NCI-H1436 treated with DMSO at 0.1 percent for 48 hours (cell line): ENCODE data around the gene PRODH2.
"Not testable (repeated sequence)": the region's sequence is repeated elsewhere in the genome, so short reads cannot be mapped to it uniquely, and the experiment has no call there.

Experiments
- DNase-seq: peaks from one replicate; lab custom pipeline; 2025; lab: John Stamatoyannopoulos, UW

The PRODH2 gene

GRCh38 chr19:35781650-35782049 lies 31.0 kb downstream of the PRODH2 start:
- DNase-seq = no peak

DNA sequence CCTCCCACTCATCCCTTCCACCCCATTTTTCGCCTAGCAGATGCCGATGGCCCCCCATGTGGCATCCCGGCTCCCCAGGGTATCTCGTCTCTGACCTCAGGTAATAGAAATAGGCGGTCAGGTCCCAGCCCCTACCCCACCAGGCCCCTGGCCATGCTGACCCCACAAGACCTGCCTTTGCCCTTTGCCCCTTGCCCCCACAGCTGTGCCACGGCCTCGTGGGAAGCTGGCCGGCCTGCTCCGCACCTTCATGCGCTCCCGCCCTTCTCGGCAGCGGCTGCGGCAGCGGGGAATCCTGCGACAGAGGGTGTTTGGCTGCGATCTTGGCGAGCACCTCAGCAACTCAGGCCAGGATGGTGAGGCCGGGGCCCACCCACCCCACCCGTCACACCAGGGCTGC lies 31.9 kb downstream of the PRODH2 start:
- DNase-seq = no peak

DNA sequence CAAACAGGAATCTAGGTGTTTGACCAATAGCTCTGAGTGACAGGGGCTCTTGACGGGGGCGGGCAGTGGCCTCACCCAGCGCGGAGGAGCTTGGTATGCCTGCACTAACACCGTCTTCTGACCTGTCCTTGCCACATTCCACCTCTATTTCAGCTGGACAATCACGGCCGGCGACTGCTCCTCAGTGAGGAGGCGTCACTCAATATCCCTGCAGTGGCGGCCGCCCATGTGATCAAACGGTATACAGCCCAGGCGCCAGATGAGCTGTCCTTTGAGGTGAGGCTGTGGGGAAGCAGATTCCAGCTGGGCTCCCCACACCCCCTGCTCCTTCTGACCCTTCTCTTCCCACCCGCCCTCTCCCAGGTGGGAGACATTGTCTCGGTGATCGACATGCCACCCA lies 32.6 kb downstream of the PRODH2 start:
- no peak for DNase-seq

DNA sequence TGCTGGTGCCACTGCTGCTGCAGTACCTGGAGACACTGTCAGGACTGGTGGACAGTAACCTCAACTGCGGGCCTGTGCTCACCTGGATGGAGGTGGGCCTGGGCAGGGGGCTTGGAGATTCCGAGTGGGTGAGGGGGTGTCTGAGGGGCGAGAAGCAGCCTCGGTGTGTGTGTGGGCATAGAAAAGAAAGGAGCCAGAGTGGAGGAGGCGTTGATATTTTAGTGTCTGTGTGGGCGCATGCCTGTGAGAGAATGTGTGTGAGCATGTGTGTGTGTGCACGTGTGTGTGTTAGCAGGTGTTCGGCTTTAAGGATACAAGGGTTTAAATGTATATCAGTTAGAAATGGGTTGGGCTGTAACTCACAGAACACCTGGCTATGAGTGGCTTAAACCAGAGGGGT lies 33.6 kb downstream of the PRODH2 start:
- DNase-seq = no peak

DNA sequence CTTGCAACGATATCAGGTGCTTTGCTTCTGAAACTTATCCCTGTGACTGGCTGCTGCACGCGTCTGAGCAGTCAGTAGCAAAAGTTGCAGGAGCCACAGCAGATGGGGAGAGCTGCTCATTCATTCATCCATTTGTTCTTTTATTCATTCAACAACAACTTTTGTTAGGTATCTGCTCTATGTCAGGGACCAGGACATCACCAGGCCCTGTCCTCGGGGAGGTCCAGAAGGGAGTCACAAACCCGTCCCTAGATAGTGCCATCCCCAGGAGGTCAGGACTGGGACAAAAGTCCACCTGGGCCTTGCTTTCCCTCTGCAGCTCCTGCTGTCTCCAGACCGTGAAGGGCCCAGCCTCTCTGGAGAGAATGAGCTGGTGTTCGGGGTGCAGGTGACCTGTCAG lies 34.7 kb downstream of the PRODH2 start:
- no peak for DNase-seq

DNA sequence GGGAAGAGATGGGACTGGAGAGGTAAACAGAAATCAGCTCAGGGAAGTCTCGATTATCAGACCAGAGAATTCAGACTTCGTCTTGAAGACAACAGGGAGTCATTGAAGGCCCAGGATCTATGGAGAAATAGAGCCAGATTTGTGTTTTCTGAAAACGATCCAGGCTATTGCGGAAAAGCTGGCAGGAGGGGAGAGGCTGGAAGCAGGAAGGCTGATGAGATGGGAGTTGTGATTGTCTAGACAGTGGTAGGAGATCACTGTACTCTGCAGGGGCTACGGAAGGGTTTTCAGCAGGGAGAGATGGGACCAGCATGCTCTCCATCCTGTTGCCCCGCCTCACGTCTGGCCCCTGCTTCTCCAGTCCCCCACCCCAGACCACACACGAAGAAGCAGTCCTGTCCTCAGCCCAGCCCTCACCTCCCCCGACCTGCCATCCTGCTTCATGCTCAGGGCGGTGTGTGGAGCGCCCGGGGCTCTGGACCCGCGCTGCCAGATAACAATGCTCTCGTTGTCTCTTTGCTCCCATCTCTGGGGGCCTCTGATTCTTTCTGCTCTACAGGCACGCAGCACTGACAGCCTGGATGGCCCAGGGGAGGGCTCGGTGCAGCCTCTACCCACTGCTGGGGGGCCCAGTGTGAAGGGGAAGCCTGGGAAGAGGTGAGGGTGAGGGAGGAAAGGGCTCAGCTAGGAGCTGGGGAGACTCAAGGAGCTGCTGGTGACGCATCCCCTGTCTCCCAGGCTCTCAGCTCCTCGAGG lies 35.4 kb downstream of the PRODH2 start:
- DNase-seq = no peak

DNA sequence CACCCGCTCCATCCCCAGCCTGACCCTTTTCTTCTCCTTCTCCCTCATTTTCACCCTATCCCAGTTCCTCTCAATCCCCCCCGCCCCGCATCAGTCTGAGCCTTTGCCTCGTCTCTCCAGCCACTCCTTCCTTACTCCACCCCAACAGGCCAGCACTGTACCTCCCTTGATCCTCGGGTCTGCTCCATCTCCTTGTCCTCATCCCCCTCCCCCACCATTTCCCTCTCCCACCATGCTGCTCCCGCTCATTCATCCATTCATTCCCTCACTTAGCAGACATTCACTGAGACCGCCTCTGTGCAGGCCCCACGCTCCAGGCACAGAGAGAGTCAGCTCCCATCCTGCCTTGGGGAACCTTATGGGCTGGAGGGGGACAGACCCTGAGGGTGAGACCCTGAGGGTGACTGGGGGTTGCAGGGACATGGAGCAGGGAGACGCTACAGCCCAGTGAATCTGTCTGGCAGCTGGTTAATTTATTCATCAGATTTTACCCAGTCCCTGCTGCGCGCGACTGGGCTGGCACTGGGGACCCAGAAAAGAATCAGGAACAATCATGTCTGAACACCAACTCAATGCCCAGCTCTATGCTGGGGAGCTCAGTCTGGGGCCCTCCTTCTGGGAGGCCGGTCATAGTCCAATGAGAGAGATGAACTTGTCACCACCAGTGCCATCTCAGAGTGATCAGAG lies 36.4 kb downstream of the PRODH2 start:
- no peak for DNase-seq

GRCh38 chr19:35775298-35776101 lies 37.1 kb downstream of the PRODH2 start, which contains the start of gene ARHGAP33:
ARHGAP33 (plus strand) TSS chr19:35775564; CDS start chr19:35775659, 95 bp downstream.
- peak; percentile 78 for DNase-seq

DNA sequence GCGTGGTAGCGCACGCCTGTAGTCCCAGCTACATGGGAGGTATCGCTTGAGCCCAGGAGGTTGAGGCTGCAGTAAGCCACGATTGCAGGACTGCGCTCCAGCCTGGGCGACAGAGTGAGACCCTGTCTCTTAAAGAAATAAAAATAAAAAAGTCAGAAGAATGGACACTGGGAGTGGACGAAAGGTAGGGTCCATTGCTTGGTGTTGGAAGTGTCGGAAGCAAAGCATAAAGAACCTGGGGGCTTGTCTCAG lies 37.7 kb downstream of the PRODH2 start:
- DNase-seq = no peak

GRCh38 chr19:35774274-35775045 lies 38.2 kb downstream of the PRODH2 start:
- no peak for DNase-seq

- no peak for DNase-seq
Measured at GRCh38 chr19:35773020-35773806, 39.4 kb downstream of the PRODH2 start.

DNA sequence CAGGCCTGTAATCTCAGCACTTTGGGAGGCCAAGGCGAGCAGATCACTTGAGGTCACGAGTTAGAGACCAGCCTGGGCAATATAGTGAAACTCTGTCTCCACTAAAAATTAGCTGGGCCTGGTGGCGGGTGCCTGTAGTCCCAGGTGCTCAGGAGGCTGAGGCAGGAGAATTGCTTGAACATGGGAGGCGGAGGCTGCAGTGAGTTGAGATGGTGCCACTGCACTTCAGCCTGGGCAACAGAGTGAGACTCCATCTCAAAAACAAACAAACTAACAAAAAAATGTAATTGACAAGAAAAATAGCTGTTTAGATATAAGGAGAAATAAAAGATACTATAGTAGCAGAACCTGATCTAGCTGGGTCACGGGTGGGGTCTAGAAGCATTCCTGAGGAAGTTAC lies 40.3 kb downstream of the PRODH2 start:
- not testable (repeated sequence) for DNase-seq

DNA sequence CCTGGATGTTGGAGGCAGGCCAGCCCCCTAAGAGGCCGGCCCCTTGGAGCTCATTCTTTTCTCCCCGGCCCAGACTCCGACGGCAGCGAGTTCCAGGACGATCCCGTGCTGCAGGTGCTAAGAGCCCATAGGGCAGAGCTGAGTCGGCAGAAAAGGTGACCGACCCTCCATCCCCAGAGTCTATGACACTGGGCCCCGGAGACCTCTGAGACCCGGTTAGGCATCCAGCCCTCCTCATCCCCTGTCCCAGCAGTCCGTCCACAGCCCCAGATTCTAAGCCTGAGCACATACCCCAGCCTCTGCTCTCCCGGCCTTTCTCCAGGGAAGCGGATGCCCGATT lies 44.6 kb downstream of the PRODH2 start:
- no peak for DNase-seq

DNA sequence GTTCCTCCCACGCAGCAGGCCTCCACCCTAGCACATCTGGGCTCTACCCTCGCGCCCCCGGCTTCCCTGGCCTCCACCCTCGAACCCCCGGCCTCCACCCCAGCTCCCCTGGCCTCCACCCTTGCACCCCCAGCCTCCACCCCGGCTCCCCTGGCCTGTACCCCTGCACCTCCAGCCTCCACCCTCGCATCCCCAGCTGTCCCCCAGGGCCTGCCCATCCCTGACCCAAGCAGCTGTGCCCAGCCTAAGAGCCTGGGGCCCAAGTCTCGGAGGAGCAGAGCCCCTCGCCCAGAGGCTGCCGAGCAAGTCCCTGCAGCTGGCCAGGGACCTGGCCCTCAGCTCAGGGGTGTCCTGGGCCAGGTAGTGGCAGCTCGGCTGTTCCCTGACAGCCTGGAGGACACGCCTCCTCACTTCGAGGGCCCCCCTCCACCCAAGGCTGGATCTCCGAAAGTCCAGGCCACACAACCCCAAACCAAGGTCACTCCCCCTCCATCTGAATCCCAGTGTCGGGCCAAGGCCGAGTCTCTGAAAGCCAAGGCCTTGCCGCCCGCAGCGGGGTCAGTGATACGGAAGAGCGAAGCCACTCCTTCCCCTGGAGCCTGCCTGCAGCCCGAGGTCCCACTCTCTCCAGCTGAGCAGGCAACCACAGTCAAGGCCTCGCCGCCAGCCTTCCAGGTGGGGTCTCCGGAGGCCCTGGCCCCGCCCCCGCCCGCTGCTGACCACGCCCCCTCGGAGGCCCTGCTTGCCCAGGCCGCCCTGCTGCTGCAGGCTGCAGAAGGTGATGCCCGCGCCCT lies 45.2 kb downstream of the PRODH2 start:
- DNase-seq = no peak

GRCh38 chr19:35766571-35767104 lies 46.0 kb downstream of the PRODH2 start:
- no peak for DNase-seq

GRCh38 chr19:35764432-35765315 lies 48.0 kb downstream of the PRODH2 start:
- no peak for DNase-seq

DNA sequence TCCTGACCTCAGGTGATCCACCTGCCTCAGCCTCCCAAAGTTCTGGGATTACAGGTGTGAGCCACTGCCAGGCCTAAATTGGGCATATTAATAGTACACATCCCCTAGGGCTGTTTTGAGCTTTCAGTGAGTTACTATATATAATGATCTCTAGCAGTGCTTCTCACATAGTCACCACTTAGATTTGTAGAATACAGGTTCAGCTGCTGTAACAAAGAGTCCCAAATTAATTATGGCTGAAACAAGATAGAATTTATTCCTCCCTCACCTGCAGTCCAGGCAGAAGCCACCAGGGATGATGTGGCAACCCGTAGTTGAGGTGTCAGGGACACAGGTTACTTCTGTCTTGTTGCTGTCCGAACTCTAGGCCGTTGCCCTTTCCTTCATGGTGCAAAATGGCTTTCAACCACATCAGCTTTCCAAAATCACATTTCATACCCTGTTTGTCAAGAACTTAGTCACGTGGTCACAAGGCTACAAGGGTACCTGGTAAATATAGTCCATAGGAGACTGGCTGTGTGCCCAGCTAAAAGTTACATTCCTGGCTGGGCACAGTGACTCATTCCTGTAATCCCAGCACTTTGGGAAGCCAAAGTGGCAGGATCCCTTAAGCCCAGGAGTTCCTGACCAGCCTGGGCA lies 51.8 kb downstream of the PRODH2 start:
- DNase-seq = no peak

- no peak for DNase-seq
Measured at GRCh38 chr19:35759697-35760096, 52.9 kb downstream of the PRODH2 start.
